ENCODE measurements around the gene BRIP1.
"Not testable (repeated sequence)": the region's sequence is repeated elsewhere in the genome, so short reads cannot be mapped to it uniquely, and the experiment has no call there.

DNA sequence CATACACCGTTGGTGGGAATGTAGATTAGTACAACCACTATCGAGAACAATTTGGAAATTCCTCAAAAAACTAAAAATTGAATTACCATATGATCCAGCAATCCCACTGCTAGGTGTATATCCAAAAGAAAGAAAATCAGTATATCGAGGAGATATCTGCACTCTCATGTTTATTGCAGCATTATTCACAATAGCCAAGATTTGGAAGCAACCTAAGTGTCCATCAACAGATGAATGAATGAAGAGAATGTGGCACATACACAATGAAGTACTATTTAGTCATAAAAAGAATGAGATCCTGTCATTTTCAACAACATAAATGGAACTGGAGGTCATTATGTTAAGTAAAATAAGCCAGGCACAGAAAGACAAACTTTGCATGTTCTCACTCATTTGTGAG, 44.1 kb downstream of the BRIP1 start:
- TF ChIP-seq SNAI2 (CRISPR knock-in tag; IDR thresholded peaks at IDR 0.05); CSRNP3 (CRISPR knock-in tag; IDR thresholded peaks at IDR 0.05); ZNF70 (CRISPR knock-in tag; IDR thresholded peaks at IDR 0.05); RARB (CRISPR knock-in tag; IDR thresholded peaks at IDR 0.05); TCF4 (CRISPR knock-in tag; IDR thresholded peaks at IDR 0.05; ENCODE audit: borderline replicate concordance); CREB5 (CRISPR knock-in tag; IDR thresholded peaks at IDR 0.05; ENCODE audit: low read depth); ARNTL (CRISPR knock-in tag; IDR thresholded peaks at IDR 0.05; ENCODE audit: borderline replicate concordance, low read depth); ZNF8 (CRISPR knock-in tag; IDR thresholded peaks at IDR 0.05); ZFP3 (CRISPR knock-in tag; IDR thresholded peaks at IDR 0.05): not testable (repeated sequence)
- TF ChIP-seq, protein P1, sequence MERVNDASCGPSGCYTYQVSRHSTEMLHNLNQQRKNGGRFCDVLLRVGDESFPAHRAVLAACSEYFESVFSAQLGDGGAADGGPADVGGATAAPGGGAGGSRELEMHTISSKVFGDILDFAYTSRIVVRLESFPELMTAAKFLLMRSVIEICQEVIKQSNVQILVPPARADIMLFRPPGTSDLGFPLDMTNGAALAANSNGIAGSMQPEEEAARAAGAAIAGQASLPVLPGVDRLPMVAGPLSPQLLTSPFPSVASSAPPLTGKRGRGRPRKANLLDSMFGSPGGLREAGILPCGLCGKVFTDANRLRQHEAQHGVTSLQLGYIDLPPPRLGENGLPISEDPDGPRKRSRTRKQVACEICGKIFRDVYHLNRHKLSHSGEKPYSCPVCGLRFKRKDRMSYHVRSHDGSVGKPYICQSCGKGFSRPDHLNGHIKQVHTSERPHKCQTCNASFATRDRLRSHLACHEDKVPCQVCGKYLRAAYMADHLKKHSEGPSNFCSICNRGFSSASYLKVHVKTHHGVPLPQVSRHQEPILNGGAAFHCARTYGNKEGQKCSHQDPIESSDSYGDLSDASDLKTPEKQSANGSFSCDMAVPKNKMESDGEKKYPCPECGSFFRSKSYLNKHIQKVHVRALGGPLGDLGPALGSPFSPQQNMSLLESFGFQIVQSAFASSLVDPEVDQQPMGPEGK (CRISPR knock-in tag; IDR thresholded peaks at IDR 0.05; ENCODE audit: borderline replicate concordance): not testable (repeated sequence)
- TF ChIP-seq, protein P2, sequence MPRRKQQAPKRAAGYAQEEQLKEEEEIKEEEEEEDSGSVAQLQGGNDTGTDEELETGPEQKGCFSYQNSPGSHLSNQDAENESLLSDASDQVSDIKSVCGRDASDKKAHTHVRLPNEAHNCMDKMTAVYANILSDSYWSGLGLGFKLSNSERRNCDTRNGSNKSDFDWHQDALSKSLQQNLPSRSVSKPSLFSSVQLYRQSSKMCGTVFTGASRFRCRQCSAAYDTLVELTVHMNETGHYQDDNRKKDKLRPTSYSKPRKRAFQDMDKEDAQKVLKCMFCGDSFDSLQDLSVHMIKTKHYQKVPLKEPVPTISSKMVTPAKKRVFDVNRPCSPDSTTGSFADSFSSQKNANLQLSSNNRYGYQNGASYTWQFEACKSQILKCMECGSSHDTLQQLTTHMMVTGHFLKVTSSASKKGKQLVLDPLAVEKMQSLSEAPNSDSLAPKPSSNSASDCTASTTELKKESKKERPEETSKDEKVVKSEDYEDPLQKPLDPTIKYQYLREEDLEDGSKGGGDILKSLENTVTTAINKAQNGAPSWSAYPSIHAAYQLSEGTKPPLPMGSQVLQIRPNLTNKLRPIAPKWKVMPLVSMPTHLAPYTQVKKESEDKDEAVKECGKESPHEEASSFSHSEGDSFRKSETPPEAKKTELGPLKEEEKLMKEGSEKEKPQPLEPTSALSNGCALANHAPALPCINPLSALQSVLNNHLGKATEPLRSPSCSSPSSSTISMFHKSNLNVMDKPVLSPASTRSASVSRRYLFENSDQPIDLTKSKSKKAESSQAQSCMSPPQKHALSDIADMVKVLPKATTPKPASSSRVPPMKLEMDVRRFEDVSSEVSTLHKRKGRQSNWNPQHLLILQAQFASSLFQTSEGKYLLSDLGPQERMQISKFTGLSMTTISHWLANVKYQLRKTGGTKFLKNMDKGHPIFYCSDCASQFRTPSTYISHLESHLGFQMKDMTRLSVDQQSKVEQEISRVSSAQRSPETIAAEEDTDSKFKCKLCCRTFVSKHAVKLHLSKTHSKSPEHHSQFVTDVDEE (CRISPR knock-in tag; IDR thresholded peaks at IDR 0.05): not testable (repeated sequence)

All from SK-N-SH treated with all-trans-retinoic acid at 6 μM for 48 hours (cell line).